ENCODE results near the gene RFTN1.

GRCh38 chr3:16355828-16356227, 157.7 kb downstream of the RFTN1 start:
- no peak for TF ChIP-seq POLR2AphosphoS5 (IDR thresholded peaks at IDR 0.05; ENCODE audit: insufficient read depth, low read depth, low read length)
- TF ChIP-seq, protein P1, sequence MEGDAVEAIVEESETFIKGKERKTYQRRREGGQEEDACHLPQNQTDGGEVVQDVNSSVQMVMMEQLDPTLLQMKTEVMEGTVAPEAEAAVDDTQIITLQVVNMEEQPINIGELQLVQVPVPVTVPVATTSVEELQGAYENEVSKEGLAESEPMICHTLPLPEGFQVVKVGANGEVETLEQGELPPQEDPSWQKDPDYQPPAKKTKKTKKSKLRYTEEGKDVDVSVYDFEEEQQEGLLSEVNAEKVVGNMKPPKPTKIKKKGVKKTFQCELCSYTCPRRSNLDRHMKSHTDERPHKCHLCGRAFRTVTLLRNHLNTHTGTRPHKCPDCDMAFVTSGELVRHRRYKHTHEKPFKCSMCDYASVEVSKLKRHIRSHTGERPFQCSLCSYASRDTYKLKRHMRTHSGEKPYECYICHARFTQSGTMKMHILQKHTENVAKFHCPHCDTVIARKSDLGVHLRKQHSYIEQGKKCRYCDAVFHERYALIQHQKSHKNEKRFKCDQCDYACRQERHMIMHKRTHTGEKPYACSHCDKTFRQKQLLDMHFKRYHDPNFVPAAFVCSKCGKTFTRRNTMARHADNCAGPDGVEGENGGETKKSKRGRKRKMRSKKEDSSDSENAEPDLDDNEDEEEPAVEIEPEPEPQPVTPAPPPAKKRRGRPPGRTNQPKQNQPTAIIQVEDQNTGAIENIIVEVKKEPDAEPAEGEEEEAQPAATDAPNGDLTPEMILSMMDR (IDR thresholded peaks at IDR 0.05; ENCODE audit: extremely low read depth in 1 of 2, insufficient read depth in 1 of 2, low read depth in 1 of 2, low read length in 2 of 2) = no peak
- no peak for TF ChIP-seq POLR2A (IDR thresholded peaks at IDR 0.05; ENCODE audit: low read depth, low read length)
- no peak for TF ChIP-seq EZH2 (IDR thresholded peaks at IDR 0.05; ENCODE audit: borderline replicate concordance, low read depth, low read length, severe bottlenecking)
- no peak for TF ChIP-seq FOS (IDR thresholded peaks at IDR 0.05; ENCODE audit: borderline replicate concordance, insufficient read depth, low read length)
- TF ChIP-seq GATA2 (IDR thresholded peaks at IDR 0.05; ENCODE audit: insufficient read depth, insufficient read length, low read depth, low read length) = no peak
